Activated effector memory CD4-positive, alpha-beta T cell treated with Interleukin-2 at 50 U/mL for 16 hours (primary cell): ENCODE measurements around the gene RASSF10.

ENCODE experiments used
- DNase-seq: peaks from one replicate; pipeline ENCODE4 v3.0.0-alpha.2; 2020

RASSF10 gene

DNA sequence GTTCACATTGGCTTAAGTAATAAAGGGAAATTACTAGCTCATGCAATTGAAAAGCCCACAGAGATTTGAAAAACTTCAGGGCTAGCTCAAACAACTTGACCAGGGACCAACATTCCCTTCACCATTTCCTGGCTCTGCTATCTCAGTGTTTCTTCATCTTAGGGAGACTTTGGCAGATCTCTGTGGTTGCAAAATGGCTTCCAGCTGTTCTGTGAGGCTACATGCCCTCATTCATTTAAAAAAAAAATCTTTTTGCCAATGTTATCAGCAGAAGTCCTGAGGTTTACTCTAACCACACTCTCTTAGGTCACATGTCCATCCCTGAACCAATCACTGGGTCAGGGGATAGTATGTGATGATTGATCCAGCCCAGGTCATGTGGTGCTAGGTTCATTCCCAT is 13.9 kb upstream of the RASSF10 start:
- no peak for DNase-seq

GRCh38 chr11:12995823-12996222 is 13.3 kb upstream of the RASSF10 start:
- no peak for DNase-seq

GRCh38 chr11:12997168-12997567 is 11.9 kb upstream of the RASSF10 start:
- DNase-seq, result no peak

GRCh38 chr11:12998336-12998735 is 10.8 kb upstream of the RASSF10 start:
- no peak for DNase-seq

DNA sequence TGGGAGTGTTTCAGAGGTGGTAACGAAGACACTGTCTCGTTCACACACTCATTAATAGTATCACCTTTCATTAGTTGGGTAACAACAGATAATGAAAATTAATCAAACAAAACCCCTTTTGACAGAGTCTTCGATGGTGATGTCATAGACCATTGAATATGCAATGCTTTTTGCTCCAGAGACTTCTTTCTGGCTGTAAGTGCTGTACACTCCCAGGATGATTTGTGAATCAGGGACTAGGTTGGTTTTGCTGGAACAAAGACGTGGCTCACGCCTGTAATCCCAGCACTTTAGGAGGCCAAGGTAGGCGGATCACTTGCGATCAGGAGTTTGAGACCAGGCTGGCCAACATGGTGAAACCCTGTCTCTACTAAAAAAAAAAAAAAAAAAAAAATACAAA is 9.5 kb upstream of the RASSF10 start:
- no peak for DNase-seq

GRCh38 chr11:13000116-13000515 is 9.0 kb upstream of the RASSF10 start:
- DNase-seq, result no peak

DNA sequence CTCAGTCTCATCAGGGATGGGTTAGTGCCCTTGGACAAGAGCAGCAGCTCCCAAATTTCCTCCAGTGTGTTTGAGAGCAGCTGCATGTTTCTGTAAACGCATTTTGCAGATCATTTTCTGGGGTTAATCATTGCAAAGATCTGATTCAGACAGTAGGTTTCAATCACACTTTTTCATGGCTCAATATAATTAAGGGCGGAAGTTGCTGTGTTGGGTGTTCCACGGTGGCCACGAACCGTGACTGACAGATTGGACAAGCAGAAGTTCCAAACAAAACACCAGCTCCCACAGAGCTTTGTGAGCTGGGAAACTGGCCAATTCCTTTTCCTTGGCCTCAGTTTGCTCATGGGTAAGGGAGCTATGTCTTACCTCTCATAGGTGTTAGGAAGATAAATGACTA is 8.4 kb upstream of the RASSF10 start:
- DNase-seq, result no peak

GRCh38 chr11:13003736-13004493 is 5.2 kb upstream of the RASSF10 start:
- DNase-seq, result no peak

DNA sequence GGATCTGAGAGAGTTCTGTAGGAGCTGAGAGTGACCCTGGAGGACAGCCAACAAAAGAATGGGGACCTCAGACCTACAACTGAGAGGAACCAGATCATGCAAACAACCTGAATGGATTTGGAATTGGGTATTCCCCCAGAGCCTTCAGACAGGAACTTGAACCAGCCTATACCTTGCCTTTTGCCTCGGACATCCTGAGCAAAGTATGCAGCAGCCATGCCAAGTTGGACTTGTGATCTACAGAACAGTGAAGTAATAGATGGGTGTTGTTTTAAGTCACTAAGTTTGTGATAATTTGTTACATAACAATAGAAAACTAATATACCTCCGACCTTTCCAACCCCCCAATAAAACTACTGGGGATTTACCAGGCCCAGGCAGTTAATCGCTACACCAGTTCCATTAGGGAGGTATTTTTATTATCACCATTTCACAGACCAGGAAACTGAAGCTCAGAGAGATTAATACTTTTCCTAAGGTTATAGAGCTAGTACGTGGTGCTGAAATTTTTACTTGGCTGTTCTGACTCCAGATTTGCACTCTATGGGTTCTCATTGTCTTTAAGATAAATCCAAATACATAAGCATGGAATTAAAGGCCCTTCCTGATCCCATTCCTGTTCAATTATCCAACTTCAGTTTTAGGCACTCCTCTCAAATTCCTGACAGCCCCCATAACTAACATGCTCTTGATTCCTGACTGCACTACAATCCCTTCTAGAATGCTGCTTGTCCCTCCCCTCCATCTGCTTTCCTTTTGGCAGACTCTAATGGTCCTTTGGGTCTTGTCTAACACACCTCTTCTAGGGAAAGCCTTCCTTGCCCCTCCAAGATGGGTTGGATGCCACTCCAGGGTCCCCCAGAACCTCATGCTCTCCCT is 1.7 kb upstream of the RASSF10 start:
- DNase-seq, result no peak

- no peak for DNase-seq
Measured at GRCh38 chr11:13008061-13008435, 1.1 kb upstream of the RASSF10 start.

DNA sequence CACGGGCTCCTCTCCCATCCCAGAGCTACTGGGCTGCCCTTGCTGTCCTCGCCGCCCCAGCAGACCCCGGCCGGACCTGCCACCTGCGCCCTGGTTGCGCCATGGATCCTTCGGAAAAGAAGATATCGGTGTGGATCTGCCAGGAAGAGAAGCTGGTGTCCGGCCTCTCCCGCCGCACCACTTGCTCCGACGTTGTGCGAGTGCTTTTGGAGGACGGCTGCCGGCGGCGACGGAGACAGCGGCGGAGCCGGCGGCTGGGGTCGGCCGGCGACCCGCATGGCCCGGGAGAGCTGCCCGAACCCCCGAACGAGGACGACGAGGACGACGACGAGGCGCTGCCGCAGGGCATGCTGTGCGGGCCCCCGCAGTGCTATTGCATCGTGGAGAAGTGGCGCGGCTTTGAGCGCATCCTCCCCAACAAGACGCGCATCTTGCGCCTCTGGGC is 382 bp downstream of the RASSF10 start:
- DNase-seq, result no peak

DNA sequence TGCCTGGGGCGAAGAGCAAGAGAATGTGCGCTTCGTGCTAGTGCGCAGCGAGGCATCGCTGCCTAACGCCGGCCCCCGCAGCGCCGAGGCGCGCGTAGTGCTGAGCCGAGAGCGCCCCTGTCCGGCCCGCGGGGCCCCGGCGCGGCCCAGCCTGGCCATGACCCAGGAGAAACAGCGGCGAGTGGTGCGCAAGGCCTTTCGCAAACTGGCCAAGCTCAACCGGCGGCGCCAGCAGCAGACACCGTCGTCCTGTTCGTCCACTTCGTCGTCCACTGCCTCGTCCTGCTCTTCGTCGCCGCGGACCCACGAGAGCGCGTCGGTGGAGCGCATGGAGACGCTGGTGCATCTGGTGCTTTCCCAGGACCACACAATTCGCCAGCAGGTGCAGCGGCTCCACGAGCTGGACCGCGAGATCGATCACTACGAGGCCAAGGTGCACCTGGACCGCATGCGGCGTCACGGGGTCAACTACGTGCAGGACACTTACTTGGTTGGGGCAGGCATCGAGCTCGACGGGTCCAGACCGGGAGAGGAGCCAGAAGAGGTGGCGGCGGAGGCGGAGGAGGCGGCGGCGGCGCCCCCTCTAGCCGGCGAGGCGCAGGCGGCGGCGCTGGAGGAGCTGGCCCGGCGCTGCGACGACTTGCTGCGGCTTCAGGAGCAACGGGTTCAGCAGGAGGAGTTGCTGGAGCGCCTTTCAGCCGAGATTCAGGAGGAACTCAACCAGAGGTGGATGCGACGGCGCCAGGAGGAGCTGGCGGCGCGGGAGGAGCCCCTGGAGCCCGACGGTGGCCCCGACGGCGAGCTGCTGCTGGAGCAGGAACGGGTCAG is 1.0 kb downstream of the RASSF10 start:
- no peak for DNase-seq

- DNase-seq, result no peak
Measured at GRCh38 chr11:13010749-13011465, 1.8 kb downstream of the RASSF10 start.

GRCh38 chr11:13011466-13012055 is 2.4 kb downstream of the RASSF10 start:
- DNase-seq, result no peak

DNA sequence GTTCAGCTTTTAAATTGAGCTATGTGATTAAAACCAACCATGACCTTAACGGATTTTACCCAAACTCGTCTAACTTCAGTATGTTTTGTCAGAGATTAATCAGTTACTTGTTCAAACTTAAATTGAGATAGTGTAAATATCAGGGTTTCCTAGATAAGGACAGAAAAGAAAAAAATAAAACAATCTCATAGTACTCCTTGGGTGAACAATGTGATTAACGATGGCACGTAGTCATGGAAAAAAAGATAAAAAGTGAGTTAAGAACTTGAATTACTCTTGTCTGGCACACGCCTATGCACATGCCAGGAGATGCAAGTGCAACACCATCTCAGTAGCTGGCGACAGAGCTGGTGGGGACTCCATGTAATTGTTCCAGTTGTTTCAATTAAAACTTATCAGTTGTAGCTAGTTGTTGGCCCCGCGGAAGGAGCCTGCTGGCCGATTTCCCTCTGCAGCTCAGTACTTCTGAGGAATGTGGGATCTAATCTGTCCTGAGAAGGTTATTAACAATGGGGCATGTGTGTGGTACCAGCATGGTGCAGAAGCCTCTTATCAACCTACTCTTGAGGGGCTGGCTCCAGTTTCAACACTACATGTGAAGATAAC is 3.0 kb downstream of the RASSF10 start:
- no peak for DNase-seq

GRCh38 chr11:13013054-13013488 is 4.0 kb downstream of the RASSF10 start:
- no peak for DNase-seq

DNA sequence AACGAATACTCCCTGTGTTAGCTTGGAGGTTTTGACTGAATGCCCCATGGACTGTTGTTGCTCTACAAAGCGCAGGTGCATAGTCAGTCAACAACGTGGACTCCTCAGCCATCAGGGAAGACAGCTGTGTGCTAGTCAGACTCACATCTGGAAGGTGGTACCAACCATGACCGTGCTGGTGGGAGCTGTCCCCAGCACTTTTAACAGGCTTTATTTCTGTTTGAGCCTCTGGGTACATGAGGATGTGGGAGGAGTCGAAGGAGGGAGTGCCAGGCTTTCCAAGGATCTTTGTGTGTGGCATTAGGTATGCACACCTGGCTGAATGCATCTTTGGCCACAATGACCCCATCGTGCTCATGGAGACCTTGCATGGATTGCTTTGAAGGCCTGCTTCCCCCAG is 6.6 kb downstream of the RASSF10 start:
- no peak for DNase-seq

- DNase-seq, result no peak
Measured at GRCh38 chr11:13016415-13016814, 7.3 kb downstream of the RASSF10 start.

DNA sequence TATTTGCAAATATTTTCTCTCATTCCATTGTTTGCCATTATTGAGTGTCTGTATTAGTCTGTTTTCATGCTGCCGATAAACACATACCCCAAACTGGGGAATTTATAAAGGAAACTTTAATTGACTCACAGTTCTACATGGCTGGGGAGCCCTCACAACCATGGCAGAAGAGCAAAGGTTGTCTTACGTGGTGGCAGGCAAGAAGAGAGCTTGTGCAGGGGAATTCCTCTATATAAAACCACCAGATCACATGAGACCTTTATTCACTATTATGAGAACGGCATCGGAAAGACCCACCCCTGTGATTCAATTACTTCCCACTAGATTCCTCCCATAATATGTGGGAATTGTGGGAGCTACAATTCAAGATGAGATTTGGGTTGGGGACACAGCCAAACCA is 10.2 kb downstream of the RASSF10 start:
- no peak for DNase-seq

DNA sequence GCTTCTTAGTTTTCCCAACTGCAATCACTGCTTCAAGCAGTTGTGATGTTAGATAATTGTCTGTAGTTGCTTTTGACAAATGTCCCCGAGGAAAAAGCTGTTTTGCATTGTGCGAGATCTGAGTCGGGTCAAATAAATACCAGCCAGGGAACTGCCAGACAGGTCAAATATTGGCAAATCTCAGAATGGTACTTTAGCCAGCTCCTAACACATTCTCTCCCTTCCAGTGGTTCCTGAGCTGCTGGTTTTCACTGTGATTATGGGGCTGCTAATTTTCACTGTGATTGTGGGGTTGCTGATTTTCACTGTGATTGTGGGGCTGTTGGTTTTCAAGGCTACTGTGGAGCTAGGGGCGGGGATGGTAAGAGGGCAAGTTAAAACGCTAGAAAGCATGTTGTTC is 14.3 kb downstream of the RASSF10 start:
- DNase-seq, result no peak

- DNase-seq, result no peak
Measured at GRCh38 chr11:13026722-13027121, 17.6 kb downstream of the RASSF10 start.

DNA sequence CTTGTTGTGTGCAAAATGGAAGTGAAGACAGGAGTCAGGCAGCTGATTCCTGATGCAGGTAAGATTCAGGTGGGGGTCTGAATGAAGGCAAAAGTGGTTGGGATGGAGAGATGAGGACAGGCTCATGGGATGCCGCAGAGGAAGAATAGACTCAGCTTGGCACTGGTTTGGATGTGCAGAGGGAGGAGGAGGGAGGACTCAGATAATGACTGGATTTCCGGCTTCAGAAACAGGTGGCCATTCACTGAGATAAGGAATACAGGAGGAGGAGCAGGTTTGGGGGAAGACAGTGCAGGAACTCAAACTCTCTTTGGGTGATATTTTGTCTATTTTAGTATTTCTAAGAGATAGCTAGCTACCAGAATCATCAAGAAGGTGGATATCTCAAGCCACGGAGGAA is 19.2 kb downstream of the RASSF10 start:
- DNase-seq, result no peak
